Ovary (tissue), 9 donors: ENCODE results near the gene EDIL3. TPM values are rescaled to one million over a fixed set of nuclear protein-coding genes. Genes with fewer than 3 reads are reported as not detected.

Experiments
- DNase-seq, 5 donors: peaks; one replicate each; pipeline ENCODE4 v3.0.0-alpha.2; 2019 to 2020
- H3K27ac ChIP-seq, 2 donors: fragments of 200-600 bp; one replicate each; pipeline versions ENCODE4 v1.5.1 to v1.8.0; 2019 to 2022
- H3K27me3 ChIP-seq: fragments of 200-600 bp; one replicate; pipeline ENCODE4 v1.8.0; 2022
- H3K36me3 ChIP-seq: fragments of 200-600 bp; sonication (generic); one replicate; pipeline ENCODE4 v1.5.1; 2019
- H3K4me1 ChIP-seq: one replicate; pipeline ENCODE4 v1.8.1; 2013; ENCODE audit warnings: mild to moderate bottlenecking, moderate library complexity; ENCODE audit not compliant: insufficient read depth
- H3K4me3 ChIP-seq: fragments of 200-600 bp; sonication (generic); one replicate; pipeline ENCODE4 v1.5.1; 2017
- H3K9me3 ChIP-seq, 2 donors: fragments of 200-600 bp in 1 of 2; sonication (generic) in 1 of 2; one replicate each; pipeline versions ENCODE4 v1.5.1 to v1.8.1; 2013 to 2019; ENCODE audit warnings: mild to moderate bottlenecking in 1 of 2, moderate library complexity in 1 of 2
- EP300 ChIP-seq: sonication (generic); formaldehyde crosslinking; IDR thresholded peaks from one replicate; pipeline ENCODE4 v1.6.1; 2017; ENCODE audit warnings: antibody characterized with exemption
- POLR2A ChIP-seq: fragments of 450-650 bp; IDR thresholded peaks from one replicate; pipeline ENCODE4 v1.6.1; 2017; ENCODE audit warnings: antibody characterized with exemption, mild to moderate bottlenecking, moderate library complexity
- WGBS, 3 donors: extraction: QIAGEN DNeasy Blood & Tissue Kit in 1 of 3; methylation state at CpG; one replicate each; pipeline versions ENCODE4 v1.1.5 to v1.1.7; 2013 to 2017; 5-methylcytosine and 5-hydroxymethylcytosine counted together
- intact Hi-C, 4 donors: fragments of 100-400 bp; cut with DNase I; formaldehyde crosslinking; loops; one replicate each; pipeline versions ENCODE4 v1.11.0 to v1.15.1; 2022 to 2023
- polyA plus RNA-seq, 2 donors: library from polyadenylated mRNA; stranded (reverse); fragments of 200-250 nt in 1 of 2; fragments of 350-450 nt in 1 of 2; fragmentation: Illumina TruSeq in 1 of 2; extraction: RNeasy Lipid Tissue Mini Kit (QIAGEN cat#74804) in 1 of 2; gene quantifications; one replicate each; pipeline ENCODE4 v1.2.3, GENCODE V29; 2013 to 2014
- total RNA-seq, 7 donors: library from RNA; depleted of rRNA in 2 of 7; stranded (reverse); fragments of >200 nt in 2 of 7; fragmentation: NEBNext Ultra II Directional in 3 of 7; extraction: Animal tissue kit (Norgen Biotek cat#: 25700) in 3 of 7; gene quantifications; one replicate each; pipeline versions ENCODE4 v1.1.0 to v1.2.4, GENCODE V29; 2016 to 2023
- TF ChIP-seq, protein P1 (sequence below), 3 donors: fragments of 450-650 bp in 2 of 3; fragments of 200-600 bp in 1 of 3; IDR thresholded peaks; one replicate each; pipeline versions ENCODE4 v1.5.1 to v1.8.0; 2016 to 2022; ENCODE audit warnings: antibody characterized with exemption in 3 of 3, mild to moderate bottlenecking in 1 of 3
- donor health status: DM: no; HTN: no; CAD: no; lungs with moderate emphysema.
- donor health status: DM: no; HTN: no; CAD: no.
- donor health status: Bipolar disorder and iron deficiency.
- donor health status: DM: yes; HTN: yes; CAD: no.
- donor health status: DM: no; HTN: no; CAD: no.
- donor health status: DM: yes; HTN: yes; CAD: no.

Gene EDIL3
- total and polyA plus RNA-seq, 9 donors: 5.9 to 41.5 (median 9.7) TPM

GRCh38 chr5:84130006-84130580 lies 254.6 kb downstream of the EDIL3 start:
- Histone ChIP-seq H3K4me3 (no peak overlapping the region), H3K27me3 (no peaks in the 10 kb centered on the region), H3K27ac (no peak overlapping the region), H3K4me1 (no peaks in the 10 kb centered on the region), H3K36me3 (no peaks in the 10 kb centered on the region), H3K9me3 (no peaks in the 10 kb centered on the region)
- TF ChIP-seq, protein P1, sequence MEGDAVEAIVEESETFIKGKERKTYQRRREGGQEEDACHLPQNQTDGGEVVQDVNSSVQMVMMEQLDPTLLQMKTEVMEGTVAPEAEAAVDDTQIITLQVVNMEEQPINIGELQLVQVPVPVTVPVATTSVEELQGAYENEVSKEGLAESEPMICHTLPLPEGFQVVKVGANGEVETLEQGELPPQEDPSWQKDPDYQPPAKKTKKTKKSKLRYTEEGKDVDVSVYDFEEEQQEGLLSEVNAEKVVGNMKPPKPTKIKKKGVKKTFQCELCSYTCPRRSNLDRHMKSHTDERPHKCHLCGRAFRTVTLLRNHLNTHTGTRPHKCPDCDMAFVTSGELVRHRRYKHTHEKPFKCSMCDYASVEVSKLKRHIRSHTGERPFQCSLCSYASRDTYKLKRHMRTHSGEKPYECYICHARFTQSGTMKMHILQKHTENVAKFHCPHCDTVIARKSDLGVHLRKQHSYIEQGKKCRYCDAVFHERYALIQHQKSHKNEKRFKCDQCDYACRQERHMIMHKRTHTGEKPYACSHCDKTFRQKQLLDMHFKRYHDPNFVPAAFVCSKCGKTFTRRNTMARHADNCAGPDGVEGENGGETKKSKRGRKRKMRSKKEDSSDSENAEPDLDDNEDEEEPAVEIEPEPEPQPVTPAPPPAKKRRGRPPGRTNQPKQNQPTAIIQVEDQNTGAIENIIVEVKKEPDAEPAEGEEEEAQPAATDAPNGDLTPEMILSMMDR (IDR thresholded peaks at IDR 0.05): no peak
- TF ChIP-seq POLR2A: no peak
- no peak for TF ChIP-seq EP300
- WGBS, 3 donors: 92 to 96% (median 94%) methylated on average over 3 of the region's 3 CpGs
- DNase-seq: no peak
- intact Hi-C loops: no loop called here

DNA sequence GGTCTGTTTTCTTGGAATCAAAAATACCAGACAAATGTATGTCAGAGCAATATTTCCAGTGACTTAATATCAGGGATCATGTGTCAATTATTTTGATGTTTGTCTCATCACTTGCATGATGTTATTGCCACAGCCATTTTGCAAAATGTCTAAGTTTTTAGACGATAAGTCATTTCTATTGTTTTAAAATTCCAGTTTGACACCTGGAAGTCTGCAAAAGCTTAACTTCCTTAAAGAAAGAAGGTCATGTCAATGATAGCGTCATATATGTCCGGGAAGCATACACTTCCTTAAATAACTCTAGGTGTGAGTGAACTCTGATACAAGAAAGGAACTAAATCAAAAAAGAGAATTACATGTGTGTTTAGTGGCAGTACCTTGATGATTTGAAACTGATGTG lies 259.5 kb downstream of the EDIL3 start:
- H3K27me3 ChIP-seq: no peaks in the 10 kb centered on the region
- no peak overlapping the region for H3K4me3 ChIP-seq
- intact Hi-C loops: no loop called here
- 92 to 94% (median 92%) methylated on average over 3 of the region's 3 CpGs for WGBS, 3 donors
- no peak for DNase-seq
- no peaks in the 10 kb centered on the region for H3K36me3 ChIP-seq
- TF ChIP-seq EP300: no peak
- TF ChIP-seq, protein P1 (IDR thresholded peaks at IDR 0.05): no peak
- no peak for TF ChIP-seq POLR2A
- no peaks in the 10 kb centered on the region for H3K4me1 ChIP-seq
- H3K27ac ChIP-seq: no peak overlapping the region
- no peaks in the 10 kb centered on the region for H3K9me3 ChIP-seq

- TF ChIP-seq POLR2A (no peak), EP300 (no peak)
- TF ChIP-seq, protein P1 (IDR thresholded peaks at IDR 0.05): no peak
- DNase-seq: no peak
- Histone ChIP-seq H3K9me3 (no peaks in the 10 kb centered on the region), H3K27ac (no peak overlapping the region), H3K4me1 (no peaks in the 10 kb centered on the region), H3K27me3 (no peaks in the 10 kb centered on the region), H3K36me3 (no peaks in the 10 kb centered on the region), H3K4me3 (no peak overlapping the region)
- 82 to 86% (median 85%) methylated on average over 3 of the region's 3 CpGs for WGBS, 3 donors
- intact Hi-C loops: no loop called here
These were observed 265.4 kb downstream of the EDIL3 start for GRCh38 chr5:84119252-84119651.

DNA sequence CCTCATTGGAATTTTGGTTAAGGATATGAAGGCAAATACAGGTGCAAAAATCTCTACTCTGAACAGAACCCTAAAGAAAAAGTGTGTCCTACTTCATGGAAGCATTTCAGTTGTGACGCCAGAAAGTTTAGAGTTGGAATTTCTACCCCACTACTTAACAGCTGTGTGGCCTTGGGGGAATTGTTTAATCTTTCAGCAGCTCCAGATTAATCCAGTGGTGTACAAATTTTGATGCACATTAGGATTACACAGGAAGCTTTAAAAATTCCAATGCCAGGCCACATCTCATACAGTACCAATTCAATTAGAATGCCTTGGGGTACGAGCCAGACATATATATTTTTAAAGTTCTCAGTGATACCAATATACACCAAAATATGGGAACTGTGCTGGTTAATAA lies 266.1 kb downstream of the EDIL3 start:
- Histone ChIP-seq H3K27me3 (no peaks in the 10 kb centered on the region), H3K4me3 (no peak overlapping the region), H3K27ac (no peak overlapping the region), H3K36me3 (no peaks in the 10 kb centered on the region), H3K4me1 (no peaks in the 10 kb centered on the region), H3K9me3 (no peaks in the 10 kb centered on the region)
- TF ChIP-seq EP300 (no peak), POLR2A (no peak)
- TF ChIP-seq, protein P1 (IDR thresholded peaks at IDR 0.05): no peak
- no peak for DNase-seq
- intact Hi-C loops: no loop called here
- 52 to 66% (median 62%) methylated on average over 2 of the region's 2 CpGs for WGBS, 3 donors
